ENCODE measurements around the gene PTGER2. TPM values are rescaled to one million over a fixed set of nuclear protein-coding genes. Genes with fewer than 3 reads are reported as not detected.

The PTGER2 gene
- total RNA-seq, 1 experiment from 2014 or later = 0.57 TPM

GRCh38 chr14:52369305-52369801 is 55.2 kb downstream of the PTGER2 start:
- Histone ChIP-seq H4K20me1 (ENCODE audit: insufficient read depth) (no peaks in the 10 kb centered on the region), H3K4me2 (ENCODE audit: low read length) (no peak overlapping the region), H3K27ac (ENCODE audit: low read depth, low read length) (no peak overlapping the region), H3K27me3 (ENCODE audit: insufficient read depth, low read length) (no peaks in the 10 kb centered on the region), H3K4me3 (replicated peaks in 1 of 2; ENCODE audit: low read depth in 1 of 2, low read length in 2 of 2) (no peak overlapping the region), H3K79me2 (ENCODE audit: insufficient read depth, low read length) (no peaks in the 10 kb centered on the region), H3K9ac (ENCODE audit: low read length) (no peak overlapping the region), H2AFZ (ENCODE audit: low read depth, low read length, poor library complexity, severe bottlenecking) (no peak overlapping the region), H3K4me1 (ENCODE audit: control insufficient read depth in 1 of 2, insufficient read depth in 2 of 2, low read length in 2 of 2) (no peaks in the 10 kb centered on the region), H3K9me2 (ENCODE audit: insufficient read depth) (no peaks in the 10 kb centered on the region), H3K9me3 (ENCODE audit: control insufficient read depth in 1 of 2, insufficient read depth in 1 of 2, low read depth in 1 of 2, low read length in 2 of 2) (no peaks in the 10 kb centered on the region), H3K36me3 (ENCODE audit: control insufficient read depth in 1 of 2, insufficient read depth in 2 of 2, low read length in 2 of 2) (no peaks in the 10 kb centered on the region)
- RAD21 ChIA-PET (ENCODE audit: low non-redundant PET in 1 of 2, low total read pairs in 2 of 2, uncharacterized antibody in 2 of 2, unreplicated experiment in 2 of 2) = no interaction called here
- TF ChIP-seq ATF3 (IDR thresholded peaks at IDR 0.05) = no peak
- CTCF ChIA-PET = no interaction called here
- ATAC-seq (no peak), DNase-seq (ENCODE audit: low read depth, low spot score) (no peak)
- intact Hi-C loops (cut with micrococcal nuclease) = no loop called here
- BruUV-seq (replicated peaks) = no TSS peak
- POLR2A ChIA-PET = no interaction called here

- no peak for TF ChIP-seq ZNF274 (IDR thresholded peaks at IDR 0.05; ENCODE audit: low read depth, low read length)
- Histone ChIP-seq H2AFZ (ENCODE audit: low read depth, low read length, poor library complexity, severe bottlenecking) (no peak overlapping the region), H3K9ac (ENCODE audit: low read length) (no peak overlapping the region), H3K9me2 (ENCODE audit: insufficient read depth) (no peaks in the 10 kb centered on the region), H3K27ac (ENCODE audit: low read depth, low read length) (no peak overlapping the region), H3K4me3 (replicated peaks in 1 of 2; ENCODE audit: low read depth in 1 of 2, low read length in 2 of 2) (no peak overlapping the region), H4K20me1 (ENCODE audit: insufficient read depth) (no peaks in the 10 kb centered on the region), H3K9me3 (ENCODE audit: control insufficient read depth in 1 of 2, insufficient read depth in 1 of 2, low read depth in 1 of 2, low read length in 2 of 2) (no peaks in the 10 kb centered on the region), H3K4me1 (ENCODE audit: control insufficient read depth in 1 of 2, insufficient read depth in 2 of 2, low read length in 2 of 2) (no peaks in the 10 kb centered on the region), H3K4me2 (ENCODE audit: low read length) (no peak overlapping the region), H3K27me3 (ENCODE audit: insufficient read depth, low read length) (no peaks in the 10 kb centered on the region), H3K79me2 (ENCODE audit: insufficient read depth, low read length) (no peaks in the 10 kb centered on the region), H3K36me3 (ENCODE audit: control insufficient read depth in 1 of 2, insufficient read depth in 2 of 2, low read length in 2 of 2) (no peaks in the 10 kb centered on the region)
- ChIA-PET CTCF (no interaction called here), POLR2A (no interaction called here), RAD21 (ENCODE audit: low non-redundant PET in 1 of 2, low total read pairs in 2 of 2, uncharacterized antibody in 2 of 2, unreplicated experiment in 2 of 2) (no interaction called here)
- DNase-seq (ENCODE audit: low read depth, low spot score) = no peak
- no peak for ATAC-seq
- intact Hi-C loops (cut with micrococcal nuclease) = no loop called here
- no TSS peak for BruUV-seq (replicated peaks)
Observed at GRCh38 chr14:52370406-52370935, 56.4 kb downstream of the PTGER2 start.

GRCh38 chr14:52377940-52378339 is 63.8 kb downstream of the PTGER2 start:
- Histone ChIP-seq H3K4me1 (ENCODE audit: control insufficient read depth in 1 of 2, insufficient read depth in 2 of 2, low read length in 2 of 2) (no peaks in the 10 kb centered on the region), H2AFZ (ENCODE audit: low read depth, low read length, poor library complexity, severe bottlenecking) (no peak overlapping the region), H3K9me2 (ENCODE audit: insufficient read depth) (no peaks in the 10 kb centered on the region), H3K9ac (ENCODE audit: low read length) (no peak overlapping the region), H3K4me3 (replicated peaks in 1 of 2; ENCODE audit: low read depth in 1 of 2, low read length in 2 of 2) (no peak overlapping the region), H3K27me3 (ENCODE audit: insufficient read depth, low read length) (no peaks in the 10 kb centered on the region), H3K27ac (ENCODE audit: low read depth, low read length) (no peak overlapping the region), H3K4me2 (ENCODE audit: low read length) (no peak overlapping the region), H3K79me2 (ENCODE audit: insufficient read depth, low read length) (no peaks in the 10 kb centered on the region), H4K20me1 (ENCODE audit: insufficient read depth) (no peaks in the 10 kb centered on the region), H3K36me3 (ENCODE audit: control insufficient read depth in 1 of 2, insufficient read depth in 2 of 2, low read length in 2 of 2) (no peaks in the 10 kb centered on the region), H3K9me3 (ENCODE audit: control insufficient read depth in 1 of 2, insufficient read depth in 1 of 2, low read depth in 1 of 2, low read length in 2 of 2) (no peaks in the 10 kb centered on the region)
- ChIA-PET POLR2A (no interaction called here), RAD21 (ENCODE audit: low non-redundant PET in 1 of 2, low total read pairs in 2 of 2, uncharacterized antibody in 2 of 2, unreplicated experiment in 2 of 2) (no interaction called here), CTCF (no interaction called here)
- ATAC-seq (no peak), DNase-seq (ENCODE audit: low read depth, low spot score) (no peak)
- intact Hi-C loops (cut with micrococcal nuclease) = no loop called here
- BruUV-seq (replicated peaks) = no TSS peak
- TF ChIP-seq EZH2 (IDR thresholded peaks at IDR 0.05) = no peak
- TF ChIP-seq ZNF274 (IDR thresholded peaks at IDR 0.05; ENCODE audit: low read depth, low read length) = no peak
- peak in 2 of 3 experiments; percentile 1 to 23; a peak in 1 of 6 replicates for TF ChIP-seq CTCF (IDR thresholded peaks at IDR 0.05 in 2 of 3, conservative IDR thresholded peaks at IDR 0.05 in 1 of 3; ENCODE audit: borderline replicate concordance in 1 of 3, insufficient read depth in 1 of 3, low read depth in 2 of 3, low read length in 2 of 3)
